ENCODE data around the gene DNAH17. TPM values are rescaled to one million over a fixed set of nuclear protein-coding genes. Genes with fewer than 3 reads are reported as not detected.

DNAH17 gene
- total RNA-seq, 1 experiment from 2014 or later = 0.69 TPM

GRCh38 chr17:78494696-78495330, 82.4 kb downstream of the DNAH17 start:
- CTCF ChIA-PET = interaction anchor here (1.4 kb wide), 1 partner anchor 213 kb away, joined by 5 read pairs; no protein-coding TSS in a partner anchor
- DNase-seq (ENCODE audit: low read depth, low spot score) (no peak), ATAC-seq (no peak)
- Histone ChIP-seq H3K36me3 (ENCODE audit: control insufficient read depth in 1 of 2, insufficient read depth in 2 of 2, low read length in 2 of 2) (no peaks in the 10 kb centered on the region), H3K9me3 (ENCODE audit: control insufficient read depth in 1 of 2, insufficient read depth in 1 of 2, low read depth in 1 of 2, low read length in 2 of 2) (no peaks in the 10 kb centered on the region), H3K4me2 (ENCODE audit: low read length) (no peak overlapping the region), H3K27me3 (ENCODE audit: insufficient read depth, low read length) (no peaks in the 10 kb centered on the region), H3K27ac (ENCODE audit: low read depth, low read length) (no peak overlapping the region), H3K4me3 (replicated peaks in 1 of 2; ENCODE audit: low read depth in 1 of 2, low read length in 2 of 2) (no peak overlapping the region), H3K4me1 (ENCODE audit: control insufficient read depth in 1 of 2, insufficient read depth in 2 of 2, low read length in 2 of 2) (no peaks in the 10 kb centered on the region), H3K9ac (ENCODE audit: low read length) (no peak overlapping the region), H4K20me1 (ENCODE audit: insufficient read depth) (no peaks in the 10 kb centered on the region), H2AFZ (ENCODE audit: low read depth, low read length, poor library complexity, severe bottlenecking) (no peak overlapping the region), H3K79me2 (ENCODE audit: insufficient read depth, low read length) (no peaks in the 10 kb centered on the region), H3K9me2 (ENCODE audit: insufficient read depth) (no peaks in the 10 kb centered on the region)
- POLR2A ChIA-PET = no interaction called here
- no TSS peak for BruUV-seq (replicated peaks)
- TF ChIP-seq ATF3 (IDR thresholded peaks at IDR 0.05) (no peak), SRF (IDR thresholded peaks at IDR 0.05; ENCODE audit: low read depth) (no peak), ZBTB33 (IDR thresholded peaks at IDR 0.05; ENCODE audit: extremely low read depth, insufficient replicate concordance, low read length) (no peak), MAX (IDR thresholded peaks at IDR 0.05) (no peak), SP1 (IDR thresholded peaks at IDR 0.05; ENCODE audit: low read depth) (no peak), SIN3A (IDR thresholded peaks at IDR 0.05; ENCODE audit: low read depth) (no peak), EZH2phosphoT487 (IDR thresholded peaks at IDR 0.05; ENCODE audit: borderline replicate concordance) (no peak), ELF1 (IDR thresholded peaks at IDR 0.05; ENCODE audit: borderline replicate concordance, low read depth) (no peak), EGR1 (IDR thresholded peaks at IDR 0.05; ENCODE audit: low read depth) (no peak), TCF7L2 (IDR thresholded peaks at IDR 0.05; ENCODE audit: borderline replicate concordance, extremely low read depth, insufficient read depth, insufficient read length) (no peak), POLR2AphosphoS5 (IDR thresholded peaks at IDR 0.05; ENCODE audit: low read depth, low read length) (no peak)
- RAD21 ChIA-PET (ENCODE audit: low non-redundant PET in 1 of 2, low total read pairs in 2 of 2, uncharacterized antibody in 2 of 2, unreplicated experiment in 2 of 2) = no interaction called here
- intact Hi-C loops (cut with micrococcal nuclease) = no loop called here

All from HCT116 (cell line).